ENCODE results near the gene GJB5.

DNA sequence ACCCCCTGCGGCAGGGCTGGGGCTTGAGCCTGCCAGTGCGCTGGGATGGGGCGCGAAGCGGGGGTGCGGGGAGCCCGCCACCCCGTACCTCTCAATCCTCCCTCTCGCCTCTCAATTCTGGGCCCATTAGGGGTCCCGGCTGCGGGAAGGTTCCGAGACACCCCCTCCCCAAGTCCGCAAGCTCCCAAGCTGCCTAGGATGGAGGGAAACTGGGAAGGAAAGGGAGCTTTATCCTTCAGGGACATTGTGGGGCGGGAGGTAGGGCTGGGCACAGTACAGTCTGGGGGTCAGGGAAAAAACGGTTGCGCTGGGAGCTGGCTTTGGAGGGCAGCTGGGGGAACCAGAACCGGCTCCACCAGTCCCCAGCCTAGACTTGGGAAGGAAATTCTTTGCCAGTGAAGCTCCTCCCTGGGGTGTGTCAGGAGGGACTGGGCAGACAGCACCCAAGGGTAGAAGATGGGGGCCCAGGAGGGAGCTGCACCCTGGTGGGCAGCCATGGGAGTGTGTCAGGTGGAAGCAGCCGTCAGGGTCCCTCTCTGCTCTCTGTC, 27.1 kb downstream of the GJB5 start:
- TF ChIP-seq, protein P1, sequence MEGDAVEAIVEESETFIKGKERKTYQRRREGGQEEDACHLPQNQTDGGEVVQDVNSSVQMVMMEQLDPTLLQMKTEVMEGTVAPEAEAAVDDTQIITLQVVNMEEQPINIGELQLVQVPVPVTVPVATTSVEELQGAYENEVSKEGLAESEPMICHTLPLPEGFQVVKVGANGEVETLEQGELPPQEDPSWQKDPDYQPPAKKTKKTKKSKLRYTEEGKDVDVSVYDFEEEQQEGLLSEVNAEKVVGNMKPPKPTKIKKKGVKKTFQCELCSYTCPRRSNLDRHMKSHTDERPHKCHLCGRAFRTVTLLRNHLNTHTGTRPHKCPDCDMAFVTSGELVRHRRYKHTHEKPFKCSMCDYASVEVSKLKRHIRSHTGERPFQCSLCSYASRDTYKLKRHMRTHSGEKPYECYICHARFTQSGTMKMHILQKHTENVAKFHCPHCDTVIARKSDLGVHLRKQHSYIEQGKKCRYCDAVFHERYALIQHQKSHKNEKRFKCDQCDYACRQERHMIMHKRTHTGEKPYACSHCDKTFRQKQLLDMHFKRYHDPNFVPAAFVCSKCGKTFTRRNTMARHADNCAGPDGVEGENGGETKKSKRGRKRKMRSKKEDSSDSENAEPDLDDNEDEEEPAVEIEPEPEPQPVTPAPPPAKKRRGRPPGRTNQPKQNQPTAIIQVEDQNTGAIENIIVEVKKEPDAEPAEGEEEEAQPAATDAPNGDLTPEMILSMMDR (IDR thresholded peaks at IDR 0.05 in 2 of 3, conservative IDR thresholded peaks at IDR 0.05 in 1 of 3; ENCODE audit: control insufficient read depth in 2 of 3, extremely low read depth in 1 of 3, insufficient read depth in 1 of 3, low read depth in 3 of 3, low read length in 3 of 3), result no peak
- TF ChIP-seq, protein P2, sequence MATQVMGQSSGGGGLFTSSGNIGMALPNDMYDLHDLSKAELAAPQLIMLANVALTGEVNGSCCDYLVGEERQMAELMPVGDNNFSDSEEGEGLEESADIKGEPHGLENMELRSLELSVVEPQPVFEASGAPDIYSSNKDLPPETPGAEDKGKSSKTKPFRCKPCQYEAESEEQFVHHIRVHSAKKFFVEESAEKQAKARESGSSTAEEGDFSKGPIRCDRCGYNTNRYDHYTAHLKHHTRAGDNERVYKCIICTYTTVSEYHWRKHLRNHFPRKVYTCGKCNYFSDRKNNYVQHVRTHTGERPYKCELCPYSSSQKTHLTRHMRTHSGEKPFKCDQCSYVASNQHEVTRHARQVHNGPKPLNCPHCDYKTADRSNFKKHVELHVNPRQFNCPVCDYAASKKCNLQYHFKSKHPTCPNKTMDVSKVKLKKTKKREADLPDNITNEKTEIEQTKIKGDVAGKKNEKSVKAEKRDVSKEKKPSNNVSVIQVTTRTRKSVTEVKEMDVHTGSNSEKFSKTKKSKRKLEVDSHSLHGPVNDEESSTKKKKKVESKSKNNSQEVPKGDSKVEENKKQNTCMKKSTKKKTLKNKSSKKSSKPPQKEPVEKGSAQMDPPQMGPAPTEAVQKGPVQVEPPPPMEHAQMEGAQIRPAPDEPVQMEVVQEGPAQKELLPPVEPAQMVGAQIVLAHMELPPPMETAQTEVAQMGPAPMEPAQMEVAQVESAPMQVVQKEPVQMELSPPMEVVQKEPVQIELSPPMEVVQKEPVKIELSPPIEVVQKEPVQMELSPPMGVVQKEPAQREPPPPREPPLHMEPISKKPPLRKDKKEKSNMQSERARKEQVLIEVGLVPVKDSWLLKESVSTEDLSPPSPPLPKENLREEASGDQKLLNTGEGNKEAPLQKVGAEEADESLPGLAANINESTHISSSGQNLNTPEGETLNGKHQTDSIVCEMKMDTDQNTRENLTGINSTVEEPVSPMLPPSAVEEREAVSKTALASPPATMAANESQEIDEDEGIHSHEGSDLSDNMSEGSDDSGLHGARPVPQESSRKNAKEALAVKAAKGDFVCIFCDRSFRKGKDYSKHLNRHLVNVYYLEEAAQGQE (IDR thresholded peaks at IDR 0.05; ENCODE audit: low read depth, low read length), result no peak
- TF ChIP-seq ZNF274 (IDR thresholded peaks at IDR 0.05; ENCODE audit: insufficient read depth, insufficient read length) (no peak), CHD2 (IDR thresholded peaks at IDR 0.05; ENCODE audit: borderline replicate concordance, low read depth, low read length) (no peak)

All from GM12878 (cell line).